NB4 (cell line): Measurements from ENCODE around the gene ATXN7L1.

Experiments
- CTCF ChIP-seq: IDR thresholded peaks from one replicate; pipeline ENCODE4 v1.5.1; 2012; ENCODE audit warnings: low read depth, low read length
- MAX ChIP-seq: IDR thresholded peaks from 2 replicates; pipeline ENCODE4 v1.6.1; 2011; ENCODE audit warnings: low read depth, low read length
- MYC ChIP-seq: IDR thresholded peaks from 2 replicates; pipeline ENCODE4 v1.6.1; 2011; ENCODE audit warnings: low read depth, low read length
- POLR2A ChIP-seq: IDR thresholded peaks from 2 replicates; pipeline ENCODE4 v1.6.1; 2011; ENCODE audit warnings: mild to moderate bottlenecking; ENCODE audit not compliant: insufficient read length; ENCODE audit errors: extremely low read depth

DNA sequence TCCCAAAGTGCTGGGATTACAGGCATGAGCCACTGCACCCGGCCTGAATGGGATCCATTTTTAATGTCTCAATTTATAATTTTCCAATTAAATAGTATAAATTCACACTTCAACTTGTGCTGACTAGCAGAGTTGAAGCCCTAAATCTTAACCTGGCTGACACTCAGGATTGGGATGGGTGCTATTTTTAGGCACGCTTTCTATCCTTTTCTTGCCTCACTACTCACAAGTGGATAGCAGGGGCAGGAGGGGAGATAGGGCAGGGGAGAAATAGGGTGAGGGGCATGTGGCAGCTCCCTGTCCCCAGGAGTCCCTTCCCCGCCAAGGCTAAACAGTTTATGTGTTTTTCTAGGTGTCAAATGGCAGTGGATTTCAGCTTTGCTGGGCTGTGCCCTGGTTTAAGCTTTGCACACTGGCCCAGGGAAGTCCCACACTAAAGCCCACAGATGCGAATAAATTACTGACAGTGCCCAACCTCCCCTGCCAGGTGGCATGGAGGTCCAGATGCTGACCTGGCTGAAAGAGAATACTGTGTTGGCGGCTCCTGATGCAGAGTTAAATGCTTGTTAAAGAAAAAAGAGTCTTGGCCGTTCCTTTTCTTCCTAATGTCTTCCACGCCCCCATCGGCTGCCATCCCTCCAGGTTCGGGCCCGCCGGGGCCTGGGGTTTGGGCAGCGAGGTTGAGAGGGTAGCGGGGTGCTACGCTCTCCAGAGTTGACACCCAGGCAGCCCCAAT lies 259.0 kb downstream of the ATXN7L1 start:
- no peak for TF ChIP-seq POLR2A
- TF ChIP-seq CTCF = no peak
- TF ChIP-seq MYC = no peak
- no peak for TF ChIP-seq MAX
